ENCODE measurements around the gene GRM5.
"Not testable (repeated sequence)": the region's sequence is repeated elsewhere in the genome, so short reads cannot be mapped to it uniquely, and the experiment has no call there.

The GRM5 gene

GRCh38 chr11:88961621-88962020 is 104.2 kb downstream of the GRM5 start:
- H3K27ac ChIP-seq (ENCODE audit: low read depth, low read length); H3K4me3 ChIP-seq (ENCODE audit: low read length); H3K4me1 ChIP-seq (ENCODE audit: insufficient read depth, low read length); H3K27me3 ChIP-seq (ENCODE audit: insufficient read depth, low read length); H3K9me3 ChIP-seq (ENCODE audit: insufficient read depth, low read depth, low read length); H3K9ac ChIP-seq (ENCODE audit: low read depth, low read length); H3K36me3 ChIP-seq (ENCODE audit: insufficient read depth, low read length): not testable (repeated sequence)
- no CpG with 5 or more reads among the region's 2 CpGs for WGBS

GRCh38 chr11:88959857-88960256 is 105.9 kb downstream of the GRM5 start:
- H3K4me1 ChIP-seq (ENCODE audit: insufficient read depth, low read length); H3K9me3 ChIP-seq (ENCODE audit: insufficient read depth, low read depth, low read length); H3K4me3 ChIP-seq (ENCODE audit: low read length); H3K9ac ChIP-seq (ENCODE audit: low read depth, low read length); H3K36me3 ChIP-seq (ENCODE audit: insufficient read depth, low read length); H3K27me3 ChIP-seq (ENCODE audit: insufficient read depth, low read length); H3K27ac ChIP-seq (ENCODE audit: low read depth, low read length): not testable (repeated sequence)
- 93% methylated on average over 3 of the region's 3 CpGs for WGBS

GRCh38 chr11:88950975-88951374 is 114.8 kb downstream of the GRM5 start:
- H3K9me3 ChIP-seq (ENCODE audit: insufficient read depth, low read depth, low read length) = no peaks in the 10 kb centered on the region
- H3K9ac ChIP-seq (ENCODE audit: low read depth, low read length) = no peak overlapping the region
- H3K4me3 ChIP-seq (ENCODE audit: low read length) = no peak overlapping the region
- H3K27ac ChIP-seq (ENCODE audit: low read depth, low read length) = no peak overlapping the region
- H3K4me1 ChIP-seq (ENCODE audit: insufficient read depth, low read length) = no peaks in the 10 kb centered on the region
- H3K27me3 ChIP-seq (ENCODE audit: insufficient read depth, low read length) = no peaks in the 10 kb centered on the region
- H3K36me3 ChIP-seq (ENCODE audit: insufficient read depth, low read length) = no peaks in the 10 kb centered on the region

- not testable (repeated sequence) for H3K36me3 ChIP-seq (ENCODE audit: insufficient read depth, low read length); H3K9ac ChIP-seq (ENCODE audit: low read depth, low read length); H3K27ac ChIP-seq (ENCODE audit: low read depth, low read length); H3K9me3 ChIP-seq (ENCODE audit: insufficient read depth, low read depth, low read length); H3K27me3 ChIP-seq (ENCODE audit: insufficient read depth, low read length); H3K4me3 ChIP-seq (ENCODE audit: low read length); H3K4me1 ChIP-seq (ENCODE audit: insufficient read depth, low read length)
Measured at GRCh38 chr11:88948908-88949307, 116.9 kb downstream of the GRM5 start.

GRCh38 chr11:88947843-88948572 is 117.8 kb downstream of the GRM5 start:
- not testable (repeated sequence) for H3K9me3 ChIP-seq (ENCODE audit: insufficient read depth, low read depth, low read length); H3K4me1 ChIP-seq (ENCODE audit: insufficient read depth, low read length); H3K36me3 ChIP-seq (ENCODE audit: insufficient read depth, low read length); H3K27me3 ChIP-seq (ENCODE audit: insufficient read depth, low read length); H3K4me3 ChIP-seq (ENCODE audit: low read length); H3K9ac ChIP-seq (ENCODE audit: low read depth, low read length); H3K27ac ChIP-seq (ENCODE audit: low read depth, low read length)
- WGBS = 96% methylated on average over 5 of the region's 6 CpGs

GRCh38 chr11:88929665-88930064 is 136.1 kb downstream of the GRM5 start:
- H3K4me1 ChIP-seq (ENCODE audit: insufficient read depth, low read length); H3K36me3 ChIP-seq (ENCODE audit: insufficient read depth, low read length); H3K9ac ChIP-seq (ENCODE audit: low read depth, low read length); H3K4me3 ChIP-seq (ENCODE audit: low read length); H3K27ac ChIP-seq (ENCODE audit: low read depth, low read length); H3K27me3 ChIP-seq (ENCODE audit: insufficient read depth, low read length); H3K9me3 ChIP-seq (ENCODE audit: insufficient read depth, low read depth, low read length): not testable (repeated sequence)
- 93% methylated on average over 1 of the region's 1 CpG for WGBS

- not testable (repeated sequence) for H3K36me3 ChIP-seq (ENCODE audit: insufficient read depth, low read length); H3K9me3 ChIP-seq (ENCODE audit: insufficient read depth, low read depth, low read length); H3K4me3 ChIP-seq (ENCODE audit: low read length); H3K4me1 ChIP-seq (ENCODE audit: insufficient read depth, low read length); H3K27me3 ChIP-seq (ENCODE audit: insufficient read depth, low read length); H3K27ac ChIP-seq (ENCODE audit: low read depth, low read length); H3K9ac ChIP-seq (ENCODE audit: low read depth, low read length)
- WGBS = 80% methylated on average over 1 of the region's 1 CpG
Measured at GRCh38 chr11:88917065-88917464, 148.7 kb downstream of the GRM5 start.

- H3K4me1 ChIP-seq (ENCODE audit: insufficient read depth, low read length) = no peaks in the 10 kb centered on the region
- no peak overlapping the region for H3K9ac ChIP-seq (ENCODE audit: low read depth, low read length)
- no peak overlapping the region for H3K27ac ChIP-seq (ENCODE audit: low read depth, low read length)
- no peak overlapping the region for H3K4me3 ChIP-seq (ENCODE audit: low read length)
- H3K9me3 ChIP-seq (ENCODE audit: insufficient read depth, low read depth, low read length) = no peaks in the 10 kb centered on the region
- no peaks in the 10 kb centered on the region for H3K27me3 ChIP-seq (ENCODE audit: insufficient read depth, low read length)
- H3K36me3 ChIP-seq (ENCODE audit: insufficient read depth, low read length) = no peaks in the 10 kb centered on the region
- 100% methylated on average over 1 of the region's 2 CpGs for WGBS
Measured at GRCh38 chr11:88909500-88909899, 156.3 kb downstream of the GRM5 start.

- not testable (repeated sequence) for H3K4me3 ChIP-seq (ENCODE audit: low read length); H3K9ac ChIP-seq (ENCODE audit: low read depth, low read length); H3K27ac ChIP-seq (ENCODE audit: low read depth, low read length); H3K36me3 ChIP-seq (ENCODE audit: insufficient read depth, low read length); H3K4me1 ChIP-seq (ENCODE audit: insufficient read depth, low read length); H3K27me3 ChIP-seq (ENCODE audit: insufficient read depth, low read length); H3K9me3 ChIP-seq (ENCODE audit: insufficient read depth, low read depth, low read length)
- WGBS = 83% methylated on average over 2 of the region's 2 CpGs
Measured at GRCh38 chr11:88901436-88901835, 164.3 kb downstream of the GRM5 start.

- H3K27me3 ChIP-seq (ENCODE audit: insufficient read depth, low read length); H3K9ac ChIP-seq (ENCODE audit: low read depth, low read length); H3K4me3 ChIP-seq (ENCODE audit: low read length); H3K27ac ChIP-seq (ENCODE audit: low read depth, low read length); H3K36me3 ChIP-seq (ENCODE audit: insufficient read depth, low read length); H3K4me1 ChIP-seq (ENCODE audit: insufficient read depth, low read length): not testable (repeated sequence)
- 93% methylated on average over 1 of the region's 1 CpG for WGBS
- peaks cover 27% of the 10 kb centered on the region for H3K9me3 ChIP-seq (ENCODE audit: insufficient read depth, low read depth, low read length)
Measured at GRCh38 chr11:88888855-88889254, 176.9 kb downstream of the GRM5 start.

- no peak overlapping the region for H3K4me3 ChIP-seq (ENCODE audit: low read length)
- no peaks in the 10 kb centered on the region for H3K4me1 ChIP-seq (ENCODE audit: insufficient read depth, low read length)
- no peak overlapping the region for H3K9ac ChIP-seq (ENCODE audit: low read depth, low read length)
- H3K27ac ChIP-seq (ENCODE audit: low read depth, low read length) = no peak overlapping the region
- no peaks in the 10 kb centered on the region for H3K36me3 ChIP-seq (ENCODE audit: insufficient read depth, low read length)
- H3K9me3 ChIP-seq (ENCODE audit: insufficient read depth, low read depth, low read length) = peaks cover 18% of the 10 kb centered on the region
- WGBS = 50% methylated on average over 3 of the region's 3 CpGs
- no peaks in the 10 kb centered on the region for H3K27me3 ChIP-seq (ENCODE audit: insufficient read depth, low read length)
Measured at GRCh38 chr11:88886796-88887195, 179.0 kb downstream of the GRM5 start.

GRCh38 chr11:88882800-88883199 is 183.0 kb downstream of the GRM5 start:
- 92% methylated on average over 3 of the region's 3 CpGs for WGBS
- H3K27ac ChIP-seq (ENCODE audit: low read depth, low read length); H3K4me3 ChIP-seq (ENCODE audit: low read length); H3K36me3 ChIP-seq (ENCODE audit: insufficient read depth, low read length); H3K4me1 ChIP-seq (ENCODE audit: insufficient read depth, low read length); H3K9ac ChIP-seq (ENCODE audit: low read depth, low read length); H3K27me3 ChIP-seq (ENCODE audit: insufficient read depth, low read length): not testable (repeated sequence)
- H3K9me3 ChIP-seq (ENCODE audit: insufficient read depth, low read depth, low read length) = peaks cover 13% of the 10 kb centered on the region
